PC-9 (cell line): ENCODE measurements around the gene INO80D. TPM values are rescaled to one million over a fixed set of nuclear protein-coding genes. Genes with fewer than 3 reads are reported as not detected.

Experiments
- BruUV-seq: library from RNA; stranded (reverse); fragments of 400-500 nt; replicated peaks from 2 replicates; lab custom pipeline; 2021; lab: Mats Ljungman, UMichigan
- CTCF ChIA-PET: fragments of 300-600 bp; sonication (Branson Sonifier 250); formaldehyde crosslinking; loops from one replicate; lab custom pipeline; 2022; ENCODE audit warnings: antibody characterized with exemption; lab: Charles Lee
- POLR2A ChIA-PET: fragments of 300-600 bp; sonication (Branson Sonifier 250); formaldehyde crosslinking; loops from one replicate; lab custom pipeline; 2022; ENCODE audit warnings: antibody characterized with exemption; ENCODE audit not compliant: unreplicated experiment; lab: Charles Lee
- DNase-seq, 2 experiments: peaks; one replicate each; pipeline versions ENCODE4 v3.0.0 to v3.0.0-alpha.2; 2015 to 2022; ENCODE audit warnings: mixed read lengths in 1 of 2
- H2AFZ ChIP-seq: fragments of 200-600 bp; sonication (generic); 2 replicates; pipeline ENCODE4 v1.8.1; 2017; ENCODE audit warnings: antibody characterized with exemption
- H3F3A ChIP-seq: fragments of 200-600 bp; sonication (generic); 2 replicates; pipeline ENCODE4 v1.8.1; 2017; ENCODE audit warnings: antibody characterized with exemption, mild to moderate bottlenecking, low read depth; ENCODE audit not compliant: insufficient read depth
- H3K27ac ChIP-seq: fragments of 200-600 bp; sonication (generic); 2 replicates; pipeline ENCODE4 v1.6.1; 2016; ENCODE audit warnings: mixed run types
- H3K27me3 ChIP-seq: fragments of 200-600 bp; sonication (generic); 2 replicates; pipeline ENCODE4 v1.6.1; 2016; ENCODE audit warnings: low read depth, mixed run types; ENCODE audit not compliant: insufficient read depth
- H3K36me3 ChIP-seq: fragments of 200-600 bp; sonication (generic); 2 replicates; pipeline ENCODE4 v1.6.1; 2016; ENCODE audit warnings: low read depth, mixed run types
- H3K4me1 ChIP-seq: fragments of 200-600 bp; sonication (generic); replicated peaks from 2 replicates; pipeline ENCODE4 v1.6.1; 2016; ENCODE audit warnings: mixed run types; ENCODE audit not compliant: insufficient read depth
- H3K4me2 ChIP-seq: fragments of 200-600 bp; sonication (generic); 2 replicates; pipeline ENCODE4 v1.6.1; 2017; ENCODE audit warnings: mixed run types
- H3K4me3 ChIP-seq: fragments of 200-600 bp; sonication (generic); 2 replicates; pipeline ENCODE4 v1.6.1; 2016; ENCODE audit warnings: mixed run types
- H3K79me2 ChIP-seq: fragments of 200-600 bp; sonication (generic); 2 replicates; pipeline ENCODE4 v1.6.1; 2017; ENCODE audit warnings: low read depth, mixed run types
- H3K9me2 ChIP-seq: fragments of 200-600 bp; sonication (generic); 2 replicates; pipeline ENCODE4 v1.8.1; 2017; ENCODE audit warnings: mild to moderate bottlenecking; ENCODE audit not compliant: insufficient read depth
- H3K9me3 ChIP-seq: fragments of 200-600 bp; sonication (generic); 2 replicates; pipeline ENCODE4 v1.8.1; 2016; ENCODE audit warnings: low read depth; ENCODE audit not compliant: insufficient read depth
- H4K20me1 ChIP-seq: fragments of 200-600 bp; sonication (generic); 2 replicates; pipeline ENCODE4 v1.8.1; 2017; ENCODE audit not compliant: insufficient read depth
- CTCF ChIP-seq: fragments of 200-600 bp; sonication (generic); conservative IDR thresholded peaks from 2 replicates; pipeline ENCODE4 v1.6.1; 2017; ENCODE audit warnings: mixed run types, antibody characterized with exemption, mild to moderate bottlenecking, moderate library complexity
- EZH2 ChIP-seq: fragments of 200-600 bp; sonication (generic); IDR thresholded peaks from 2 replicates; pipeline ENCODE4 v1.8.0; 2017; ENCODE audit warnings: antibody characterized with exemption, low read depth
- intact Hi-C: fragments of 100-400 bp; cut with micrococcal nuclease; formaldehyde crosslinking; loops from one replicate; pipeline ENCODE4 v1.10.0; 2022; ENCODE audit not compliant: unreplicated experiment
- total RNA-seq: library from RNA; stranded (reverse); gene quantifications from 2 replicates; pipeline ENCODE4 v1.2.3, GENCODE V29; 2021

The INO80D gene
- total RNA-seq, 1 experiment from 2014 or later, result 12.4 TPM

- POLR2A ChIA-PET, result no interaction called here
- intact Hi-C loops, result no loop called here
- no peak for TF ChIP-seq CTCF
- TF ChIP-seq EZH2, result no peak
- H3K9me3 ChIP-seq, result no peaks in the 10 kb centered on the region
- H3F3A ChIP-seq, result no peaks in the 10 kb centered on the region
- H3K4me2 ChIP-seq, result no peak overlapping the region
- H3K36me3 ChIP-seq, result no peaks in the 10 kb centered on the region
- CTCF ChIA-PET, result no interaction called here
- no peaks in the 10 kb centered on the region for H3K79me2 ChIP-seq
- H3K9me2 ChIP-seq, result no peaks in the 10 kb centered on the region
- no TSS peak for BruUV-seq
- no peaks in the 10 kb centered on the region for H3K27me3 ChIP-seq
- H3K27ac ChIP-seq, result no peak overlapping the region
- H2AFZ ChIP-seq, result no peak overlapping the region
- no peak for DNase-seq
- no peak overlapping the region for H3K4me3 ChIP-seq
- no peaks in the 10 kb centered on the region for H3K4me1 ChIP-seq
- no peaks in the 10 kb centered on the region for H4K20me1 ChIP-seq
Observed at GRCh38 chr2:205965707-205966106, 120.3 kb downstream of the INO80D start.

- H4K20me1 ChIP-seq, result no peaks in the 10 kb centered on the region
- H3K36me3 ChIP-seq, result no peaks in the 10 kb centered on the region
- no TSS peak for BruUV-seq
- no peak overlapping the region for H3K4me2 ChIP-seq
- ChIA-PET CTCF (no interaction called here), POLR2A (no interaction called here)
- H3K4me3 ChIP-seq, result no peak overlapping the region
- no peaks in the 10 kb centered on the region for H3K9me2 ChIP-seq
- intact Hi-C loops, result no loop called here
- no peak overlapping the region for H3K27ac ChIP-seq
- H3K27me3 ChIP-seq, result no peaks in the 10 kb centered on the region
- no peak overlapping the region for H2AFZ ChIP-seq
- H3K9me3 ChIP-seq, result no peaks in the 10 kb centered on the region
- DNase-seq, result no peak
- no peaks in the 10 kb centered on the region for H3K4me1 ChIP-seq
- TF ChIP-seq CTCF, result no peak
- no peak for TF ChIP-seq EZH2
- no peaks in the 10 kb centered on the region for H3F3A ChIP-seq
- H3K79me2 ChIP-seq, result no peaks in the 10 kb centered on the region
Observed at GRCh38 chr2:205964111-205964761, 121.7 kb downstream of the INO80D start.

GRCh38 chr2:205959521-205959920 lies 126.5 kb downstream of the INO80D start:
- intact Hi-C loops, result no loop called here
- BruUV-seq, result no TSS peak
- CTCF ChIA-PET, result no interaction called here

More at GRCh38 chr2:205959521-205959920, 126.5 kb downstream of the INO80D start:
- POLR2A ChIA-PET, result no interaction called here
- no peaks in the 10 kb centered on the region for H3K9me2 ChIP-seq
- H3K27ac ChIP-seq, result no peak overlapping the region
- H3K4me2 ChIP-seq, result no peak overlapping the region
- H3K4me3 ChIP-seq, result no peak overlapping the region
- H3K4me1 ChIP-seq, result no peaks in the 10 kb centered on the region
- no peak overlapping the region for H2AFZ ChIP-seq
- no peaks in the 10 kb centered on the region for H3K27me3 ChIP-seq
- no peaks in the 10 kb centered on the region for H3K36me3 ChIP-seq
- H3K79me2 ChIP-seq, result no peaks in the 10 kb centered on the region
- no peaks in the 10 kb centered on the region for H4K20me1 ChIP-seq
- H3K9me3 ChIP-seq, result no peaks in the 10 kb centered on the region
- no peak for DNase-seq
- no peaks in the 10 kb centered on the region for H3F3A ChIP-seq
- TF ChIP-seq EZH2 (no peak), CTCF (no peak)
